ENCODE results near the gene NCAM1.

- no peak for TF ChIP-seq CTCF (conservative IDR thresholded peaks at IDR 0.05; ENCODE audit: low read depth in 2 of 2)
- TF ChIP-seq NANOG (IDR thresholded peaks at IDR 0.05; ENCODE audit: borderline replicate concordance), result no peak
- TF ChIP-seq POLR2AphosphoS5 (IDR thresholded peaks at IDR 0.05; ENCODE audit: low read depth), result no peak
- TF ChIP-seq EZH2phosphoT487 (IDR thresholded peaks at IDR 0.05; ENCODE audit: unreplicated experiment), result no peak
- TF ChIP-seq STAT1 (IDR thresholded peaks at IDR 0.05; ENCODE audit: unreplicated experiment), result no peak
- no peak for TF ChIP-seq EZH2 (IDR thresholded peaks at IDR 0.05; ENCODE audit: low read depth, unreplicated experiment)
- no peak for TF ChIP-seq ZNF462 (CRISPR knock-in tag; IDR thresholded peaks at IDR 0.05)
- no peak for TF ChIP-seq ETS1 (IDR thresholded peaks at IDR 0.05)
- TF ChIP-seq REST (IDR thresholded peaks at IDR 0.05; ENCODE audit: unreplicated experiment), result no peak
- no peak for TF ChIP-seq JUNB (IDR thresholded peaks at IDR 0.05; ENCODE audit: unreplicated experiment)
- no peak for TF ChIP-seq CREB1 (CRISPR knock-in tag; IDR thresholded peaks at IDR 0.05; ENCODE audit: low read depth)
- no peak for TF ChIP-seq ZNF331 (CRISPR knock-in tag; IDR thresholded peaks at IDR 0.05; ENCODE audit: low read depth)
Measured at GRCh38 chr11:112925516-112926310, 35.5 kb upstream of the NCAM1 start.
